Mononuclear cell (primary cell): ENCODE measurements around the gene RPS18. TPM values are rescaled to one million over a fixed set of nuclear protein-coding genes. Genes with fewer than 3 reads are reported as not detected.

Experiments
- total RNA-seq: library from RNA; depleted of rRNA; stranded (reverse); fragments of >200 nt; gene quantifications from one replicate; pipeline ENCODE4 v1.2.3, GENCODE V29; 2012

Gene RPS18
- total RNA-seq, 1 donor, result 4,638 TPM

Other genes with a start within 250 kb of the RPS18 start
- gene HLA-DPA1, start 198.4 kb upstream of the RPS18 start, total RNA-seq, result 271 TPM
- 166 TPM for gene HLA-DPB1, start 196.1 kb upstream of the RPS18 start, total RNA-seq
- 0.63 TPM for gene COL11A2, start 79.6 kb upstream of the RPS18 start, total RNA-seq
- gene RXRB, start 71.4 kb upstream of the RPS18 start, total RNA-seq, result 11.3 TPM
- gene SLC39A7, start 71.2 kb upstream of the RPS18 start, total RNA-seq, result 10.7 TPM
- gene HSD17B8, start 67.4 kb upstream of the RPS18 start, total RNA-seq, result 6.4 TPM
- gene RING1, start 63.6 kb upstream of the RPS18 start, total RNA-seq, result 11.4 TPM
- gene VPS52, start 199 bp upstream of the RPS18 start, total RNA-seq, result 27.8 TPM
- gene B3GALT4, start 5.0 kb downstream of the RPS18 start, total RNA-seq, result 11.1 TPM
- 19.4 TPM for gene WDR46, start 17.2 kb downstream of the RPS18 start, total RNA-seq
- gene PFDN6, start 17.5 kb downstream of the RPS18 start, total RNA-seq, result 11.1 TPM
- gene RGL2, start 26.9 kb downstream of the RPS18 start, total RNA-seq, result 14.7 TPM
- gene TAPBP, start 42.0 kb downstream of the RPS18 start, total RNA-seq, result 188 TPM
- gene ZBTB22, start 45.7 kb downstream of the RPS18 start, total RNA-seq, result 12.6 TPM
- gene DAXX, start 50.9 kb downstream of the RPS18 start, total RNA-seq, result 15.2 TPM
- gene KIFC1, start 119.7 kb downstream of the RPS18 start, total RNA-seq, result 0.94 TPM
- gene PHF1, start 138.9 kb downstream of the RPS18 start, total RNA-seq, result 78.5 TPM
- gene CUTA, start 146.0 kb downstream of the RPS18 start, total RNA-seq, result 66.3 TPM
- gene SYNGAP1, start 148.0 kb downstream of the RPS18 start, total RNA-seq, result 10.5 TPM
- gene ZBTB9, start 182.5 kb downstream of the RPS18 start, total RNA-seq, result 3.5 TPM